NB4 (cell line): ENCODE measurements around the gene ACVR1.

Experiments
- DNase-seq: peaks from one replicate; pipeline ENCODE4 v3.0.0; 2010; ENCODE audit warnings: low read depth
- H3K4me3 ChIP-seq: one replicate; pipeline ENCODE4 v1.5.1; 2011; ENCODE audit warnings: mild to moderate bottlenecking, low read depth, low read length, moderate library complexity
- MYC ChIP-seq: IDR thresholded peaks from 2 replicates; pipeline ENCODE4 v1.6.1; 2011; ENCODE audit warnings: low read depth, low read length
- POLR2A ChIP-seq: IDR thresholded peaks from 2 replicates; pipeline ENCODE4 v1.6.1; 2011; ENCODE audit warnings: mild to moderate bottlenecking; ENCODE audit not compliant: insufficient read length; ENCODE audit errors: extremely low read depth
- TF ChIP-seq, protein P1 (sequence below): IDR thresholded peaks from one replicate; pipeline ENCODE4 v1.5.1; 2012; ENCODE audit warnings: low read depth, low read length
- TF ChIP-seq, protein P2 (sequence below): IDR thresholded peaks from 2 replicates; pipeline ENCODE4 v1.6.1; 2011; ENCODE audit warnings: low read depth, low read length

ACVR1 gene

GRCh38 chr2:157822993-157823392 lies 53.1 kb downstream of the ACVR1 start:
- TF ChIP-seq MYC (no peak), POLR2A (no peak)
- TF ChIP-seq, protein P1, sequence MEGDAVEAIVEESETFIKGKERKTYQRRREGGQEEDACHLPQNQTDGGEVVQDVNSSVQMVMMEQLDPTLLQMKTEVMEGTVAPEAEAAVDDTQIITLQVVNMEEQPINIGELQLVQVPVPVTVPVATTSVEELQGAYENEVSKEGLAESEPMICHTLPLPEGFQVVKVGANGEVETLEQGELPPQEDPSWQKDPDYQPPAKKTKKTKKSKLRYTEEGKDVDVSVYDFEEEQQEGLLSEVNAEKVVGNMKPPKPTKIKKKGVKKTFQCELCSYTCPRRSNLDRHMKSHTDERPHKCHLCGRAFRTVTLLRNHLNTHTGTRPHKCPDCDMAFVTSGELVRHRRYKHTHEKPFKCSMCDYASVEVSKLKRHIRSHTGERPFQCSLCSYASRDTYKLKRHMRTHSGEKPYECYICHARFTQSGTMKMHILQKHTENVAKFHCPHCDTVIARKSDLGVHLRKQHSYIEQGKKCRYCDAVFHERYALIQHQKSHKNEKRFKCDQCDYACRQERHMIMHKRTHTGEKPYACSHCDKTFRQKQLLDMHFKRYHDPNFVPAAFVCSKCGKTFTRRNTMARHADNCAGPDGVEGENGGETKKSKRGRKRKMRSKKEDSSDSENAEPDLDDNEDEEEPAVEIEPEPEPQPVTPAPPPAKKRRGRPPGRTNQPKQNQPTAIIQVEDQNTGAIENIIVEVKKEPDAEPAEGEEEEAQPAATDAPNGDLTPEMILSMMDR: no peak
- TF ChIP-seq, protein P2, sequence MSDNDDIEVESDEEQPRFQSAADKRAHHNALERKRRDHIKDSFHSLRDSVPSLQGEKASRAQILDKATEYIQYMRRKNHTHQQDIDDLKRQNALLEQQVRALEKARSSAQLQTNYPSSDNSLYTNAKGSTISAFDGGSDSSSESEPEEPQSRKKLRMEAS: no peak
- no peak overlapping the region for H3K4me3 ChIP-seq
- no peak for DNase-seq

DNA sequence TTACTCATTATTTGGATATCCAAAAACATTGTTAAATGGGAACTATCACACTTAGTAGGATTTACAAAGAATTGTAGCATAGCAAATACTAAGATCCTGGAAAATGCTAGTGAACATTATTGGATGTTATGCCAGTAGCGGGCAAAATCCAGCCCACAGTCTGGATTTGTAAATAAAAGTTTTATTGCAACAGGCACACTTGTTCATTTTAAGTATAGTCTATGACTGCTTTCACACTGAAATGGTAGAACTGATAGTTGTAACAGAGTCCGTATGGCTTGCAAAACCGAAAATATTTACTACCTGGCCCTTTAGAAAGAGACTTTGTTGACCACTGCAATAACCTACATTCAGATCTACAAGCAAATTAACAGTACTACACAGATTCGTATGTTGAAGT lies 53.6 kb downstream of the ACVR1 start:
- no peak overlapping the region for H3K4me3 ChIP-seq
- no peak for DNase-seq

DNA sequence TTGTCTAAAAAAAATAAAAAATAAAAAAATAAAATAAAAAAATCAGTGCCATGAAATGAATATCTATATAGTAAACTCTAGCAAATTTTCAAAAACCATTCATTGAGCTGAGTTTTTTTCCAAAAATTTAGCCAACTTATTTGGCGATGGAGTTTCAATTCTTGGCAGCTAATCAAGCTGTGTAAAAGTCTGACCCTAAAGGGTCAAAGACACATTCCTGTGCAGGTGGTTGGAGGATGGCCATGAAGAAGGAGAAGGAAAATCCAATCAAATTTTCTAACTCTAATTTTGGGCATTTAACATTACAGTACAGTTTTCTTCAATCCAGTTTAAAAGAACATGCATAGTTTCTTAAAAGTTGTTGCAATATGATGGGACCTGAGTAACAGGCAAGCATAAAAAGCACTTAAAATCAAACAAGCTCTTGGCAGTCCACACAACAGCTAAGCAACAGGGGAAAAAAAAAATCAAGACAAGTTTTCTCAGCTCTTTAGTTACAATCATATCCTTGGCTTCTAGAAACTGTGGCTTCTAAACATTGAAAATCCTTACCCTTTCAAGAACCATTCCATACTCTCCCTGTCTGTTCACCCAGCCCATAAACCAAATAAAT lies 54.5 kb downstream of the ACVR1 start:
- no peak for DNase-seq
- no peak for TF ChIP-seq MYC
- TF ChIP-seq, protein P2: no peak
- H3K4me3 ChIP-seq: no peak overlapping the region

More for the DNA sequence above, 53.6 kb downstream of the ACVR1 start:
- TF ChIP-seq, protein P1: no peak
- TF ChIP-seq, protein P2: no peak
- no peak for TF ChIP-seq POLR2A
- TF ChIP-seq MYC: no peak

DNA sequence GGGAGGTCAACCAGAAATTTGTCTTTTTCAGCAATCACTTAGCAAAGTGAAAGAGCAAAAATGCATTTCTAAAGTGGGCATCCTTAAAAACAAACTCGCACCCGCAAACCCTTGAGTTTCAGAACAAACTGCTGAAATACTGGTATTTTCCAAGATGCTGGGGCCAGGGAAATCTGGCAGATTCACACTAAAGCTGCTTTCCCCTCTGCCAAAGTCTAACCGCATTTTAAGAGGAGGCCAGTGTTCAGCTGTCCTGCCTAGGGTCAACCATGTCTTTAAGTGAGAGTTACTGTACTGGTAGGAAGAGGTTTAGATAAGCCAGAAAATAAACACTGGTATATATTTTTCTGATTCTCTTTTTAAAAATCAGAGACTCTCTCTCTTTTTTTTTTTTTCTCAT lies 55.9 kb downstream of the ACVR1 start:
- DNase-seq: no peak
- TF ChIP-seq POLR2A: no peak
- TF ChIP-seq, protein P1: no peak
- TF ChIP-seq, protein P2: no peak
- no peak for TF ChIP-seq MYC
- H3K4me3 ChIP-seq: no peak overlapping the region

DNA sequence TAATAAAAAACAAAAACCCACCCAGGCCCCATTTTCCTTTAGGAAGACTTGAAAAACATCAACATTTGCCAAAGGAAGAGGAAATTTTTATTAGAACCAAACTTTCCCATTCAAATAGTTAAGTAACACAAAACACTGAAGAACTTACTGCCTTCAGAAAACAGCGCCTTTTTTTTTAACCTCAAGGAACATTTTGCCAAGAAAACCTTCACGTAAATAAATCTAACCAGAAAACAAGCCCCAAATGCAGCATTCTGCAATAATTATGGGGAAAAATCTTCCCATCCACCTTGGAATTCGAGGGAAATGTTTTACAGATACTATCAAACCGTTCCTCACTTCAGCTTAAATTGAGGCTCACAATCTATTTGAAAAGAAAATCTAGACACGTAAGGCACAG lies 56.4 kb downstream of the ACVR1 start:
- no peak overlapping the region for H3K4me3 ChIP-seq
- TF ChIP-seq POLR2A: no peak
- TF ChIP-seq MYC: no peak
- TF ChIP-seq, protein P2: no peak
- TF ChIP-seq, protein P1: no peak
- DNase-seq: no peak

DNA sequence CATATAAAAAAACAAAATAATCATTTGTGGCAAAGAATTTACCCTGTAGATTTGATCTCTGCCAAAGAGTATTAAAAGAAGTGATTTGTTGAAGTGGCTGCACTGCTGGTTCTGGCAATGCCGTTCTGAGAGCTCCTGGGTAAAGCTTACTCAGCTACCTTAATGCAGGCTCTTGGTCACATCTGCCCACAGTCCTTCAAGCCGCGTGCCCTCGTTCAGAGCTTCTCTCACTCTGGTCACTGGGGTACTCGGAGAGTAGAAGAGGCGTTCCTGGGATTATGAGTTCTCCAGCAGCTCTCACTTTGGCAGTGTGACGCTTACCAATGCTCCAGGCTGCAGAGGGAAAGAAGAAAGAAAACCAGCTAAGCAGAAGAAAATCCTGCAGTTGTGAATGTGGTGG lies 57.9 kb downstream of the ACVR1 start:
- H3K4me3 ChIP-seq: no peak overlapping the region
- no peak for DNase-seq
- TF ChIP-seq, protein P2: no peak
- TF ChIP-seq, protein P1: no peak
